HFF-Myc (cell line): ENCODE measurements around the gene SEZ6L2.

Experiments
- DNase-seq: peaks from one replicate; pipeline ENCODE4 v3.0.0-alpha.2; 2011; ENCODE audit warnings: low read depth; ENCODE audit errors: extremely low read depth
- H3K4me3 ChIP-seq: replicated peaks from 2 replicates; pipeline ENCODE4 v1.5.1; 2011; ENCODE audit warnings: low read depth, mild to moderate bottlenecking, control low read depth, low read length
- TF ChIP-seq, protein P1 (sequence below): IDR thresholded peaks from 2 replicates; pipeline ENCODE4 v1.5.1; 2012; ENCODE audit warnings: mild to moderate bottlenecking, low read depth, low read length, control low read depth; ENCODE audit errors: missing control alignments

The SEZ6L2 gene

GRCh38 chr16:29845656-29846055 lies 53.7 kb downstream of the SEZ6L2 start:
- DNase-seq = no peak
- TF ChIP-seq, protein P1, sequence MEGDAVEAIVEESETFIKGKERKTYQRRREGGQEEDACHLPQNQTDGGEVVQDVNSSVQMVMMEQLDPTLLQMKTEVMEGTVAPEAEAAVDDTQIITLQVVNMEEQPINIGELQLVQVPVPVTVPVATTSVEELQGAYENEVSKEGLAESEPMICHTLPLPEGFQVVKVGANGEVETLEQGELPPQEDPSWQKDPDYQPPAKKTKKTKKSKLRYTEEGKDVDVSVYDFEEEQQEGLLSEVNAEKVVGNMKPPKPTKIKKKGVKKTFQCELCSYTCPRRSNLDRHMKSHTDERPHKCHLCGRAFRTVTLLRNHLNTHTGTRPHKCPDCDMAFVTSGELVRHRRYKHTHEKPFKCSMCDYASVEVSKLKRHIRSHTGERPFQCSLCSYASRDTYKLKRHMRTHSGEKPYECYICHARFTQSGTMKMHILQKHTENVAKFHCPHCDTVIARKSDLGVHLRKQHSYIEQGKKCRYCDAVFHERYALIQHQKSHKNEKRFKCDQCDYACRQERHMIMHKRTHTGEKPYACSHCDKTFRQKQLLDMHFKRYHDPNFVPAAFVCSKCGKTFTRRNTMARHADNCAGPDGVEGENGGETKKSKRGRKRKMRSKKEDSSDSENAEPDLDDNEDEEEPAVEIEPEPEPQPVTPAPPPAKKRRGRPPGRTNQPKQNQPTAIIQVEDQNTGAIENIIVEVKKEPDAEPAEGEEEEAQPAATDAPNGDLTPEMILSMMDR = no peak
- no peak overlapping the region for H3K4me3 ChIP-seq

DNA sequence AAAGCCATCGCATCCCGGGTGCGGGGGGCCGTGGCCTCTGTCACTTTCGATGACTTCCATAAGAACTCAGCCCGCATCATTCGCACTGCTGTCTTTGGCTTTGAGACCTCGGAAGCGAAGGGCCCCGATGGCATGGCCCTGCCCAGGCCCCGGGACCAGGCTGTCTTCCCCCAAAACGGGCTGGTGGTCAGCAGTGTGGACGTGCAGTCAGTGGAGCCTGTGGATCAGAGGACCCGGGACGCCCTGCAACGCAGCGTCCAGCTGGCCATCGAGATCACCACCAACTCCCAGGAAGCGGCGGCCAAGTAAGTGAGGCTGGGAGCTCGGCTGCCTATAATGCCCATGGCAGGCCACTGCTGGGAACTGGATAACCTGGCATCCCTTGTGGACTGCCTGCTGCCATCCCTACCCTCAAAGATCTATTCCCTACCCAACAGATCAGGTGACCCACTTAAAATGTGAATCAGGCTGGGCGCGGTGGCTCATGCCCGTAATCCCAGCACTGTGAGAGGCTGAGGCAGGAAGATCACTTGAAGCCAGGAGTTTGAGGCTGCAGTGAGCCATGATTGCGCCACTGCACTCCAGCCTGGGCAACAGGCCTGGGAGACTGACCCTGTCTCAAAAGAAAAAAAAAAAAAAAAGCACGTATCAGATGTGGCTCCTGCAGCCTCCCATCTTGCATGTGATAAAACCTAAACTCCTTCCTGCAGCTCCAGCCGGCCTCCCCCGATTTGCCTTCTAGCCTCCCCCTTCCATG lies 54.6 kb downstream of the SEZ6L2 start:
- DNase-seq = no peak
- no peak overlapping the region for H3K4me3 ChIP-seq
- TF ChIP-seq, protein P1 = no peak

DNA sequence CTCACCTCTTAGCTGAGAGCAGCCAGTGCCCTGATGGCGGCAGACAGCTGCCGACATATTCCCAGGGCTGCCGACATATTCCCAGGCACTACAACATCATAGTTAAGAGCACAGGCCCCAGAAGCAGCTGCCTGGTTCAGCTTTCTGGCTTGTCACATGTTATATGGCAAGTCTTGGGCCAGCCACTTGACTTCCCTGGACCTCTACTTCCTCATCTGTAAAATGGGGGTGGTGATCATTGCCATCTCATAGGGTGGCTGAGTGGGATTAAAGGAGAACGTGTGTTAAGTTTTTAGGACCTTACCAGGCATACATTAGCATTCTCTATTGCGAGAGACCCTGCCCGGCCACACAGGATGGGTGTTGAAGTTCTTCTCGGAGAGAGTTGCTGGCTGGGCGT lies 55.4 kb downstream of the SEZ6L2 start:
- H3K4me3 ChIP-seq = no peak overlapping the region

GRCh38 chr16:29842732-29843346 lies 56.5 kb downstream of the SEZ6L2 start:
- TF ChIP-seq, protein P1 = no peak
- no peak for DNase-seq
- no peak overlapping the region for H3K4me3 ChIP-seq

More for the DNA sequence above, 55.4 kb downstream of the SEZ6L2 start:
- TF ChIP-seq, protein P1 = no peak
- DNase-seq = no peak

- TF ChIP-seq, protein P1 = no peak
Observed at GRCh38 chr16:29841631-29842030, 57.7 kb downstream of the SEZ6L2 start.

DNA sequence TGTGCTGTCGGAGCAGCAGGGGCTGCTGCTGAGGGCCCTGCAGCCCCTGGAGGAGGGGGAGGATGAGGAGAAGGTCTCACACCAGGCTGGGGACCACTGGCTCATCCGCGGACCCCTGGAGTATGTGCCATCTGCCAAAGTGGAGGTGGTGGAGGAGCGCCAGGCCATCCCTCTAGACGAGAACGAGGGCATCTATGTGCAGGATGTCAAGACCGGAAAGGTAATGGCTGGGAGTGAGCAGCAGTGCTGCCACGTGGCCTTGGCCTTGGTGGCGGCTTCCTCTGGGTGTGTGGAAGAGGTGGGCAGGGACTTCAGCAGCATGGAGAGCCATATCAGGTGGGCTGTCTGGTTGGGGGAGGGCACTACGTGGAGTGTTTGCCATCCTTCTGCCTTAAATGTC lies 59.1 kb downstream of the SEZ6L2 start:
- TF ChIP-seq, protein P1 = no peak
- DNase-seq = no peak
- H3K4me3 ChIP-seq = no peak overlapping the region

More at GRCh38 chr16:29841631-29842030, 57.7 kb downstream of the SEZ6L2 start:
- no peak overlapping the region for H3K4me3 ChIP-seq
- DNase-seq = no peak
